Measurements from ENCODE around the gene MTR. TPM values are rescaled to one million over a fixed set of nuclear protein-coding genes. Genes with fewer than 3 reads are reported as not detected.

The MTR gene
- 10 to 100 TPM; 31.3 to 39.8 TPM for total RNA-seq

DNA sequence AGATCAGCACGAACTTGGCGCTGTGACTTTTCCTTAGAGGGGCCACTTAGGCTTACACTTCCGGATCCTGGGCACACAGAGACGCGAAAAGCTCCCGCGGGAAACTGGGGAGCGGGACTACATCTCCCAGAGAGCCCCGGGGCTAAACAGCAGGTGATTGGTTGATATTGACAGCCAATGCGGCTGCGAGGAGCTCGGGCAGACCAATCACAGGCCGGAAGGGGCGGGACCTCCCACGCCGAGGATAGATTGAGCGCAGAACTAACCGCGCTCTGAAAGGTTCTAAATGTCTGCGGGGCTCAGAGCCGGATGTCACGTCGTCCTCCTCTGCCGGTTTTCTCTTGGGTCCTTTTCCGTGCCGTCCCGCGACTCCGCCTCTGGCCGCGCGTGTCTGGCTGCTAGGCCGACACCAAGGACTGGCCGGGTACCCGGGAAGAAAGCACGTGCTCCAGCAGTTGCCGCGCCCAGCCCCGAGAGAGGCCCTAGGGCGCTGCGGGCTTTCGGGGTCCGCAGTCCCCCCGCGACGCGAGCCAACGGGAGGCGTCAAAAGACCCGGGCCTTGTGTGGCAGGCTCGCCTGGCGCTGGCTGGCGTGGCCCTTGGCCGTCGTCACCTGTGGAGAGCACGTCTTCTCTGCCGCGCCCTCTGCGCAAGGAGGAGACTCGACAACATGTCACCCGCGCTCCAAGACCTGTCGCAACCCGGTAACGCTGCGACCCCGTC, at the start of gene MTR:
TSS of gene MTR (plus strand) at position 258 of the 722 bp plus-strand sequence. CDS start at position 670, 412 bp downstream.
- Histone ChIP-seq H3K4me3 (peak within 1 kb of the TSS; percentile 95), H3K27ac (peak within 1 kb of the TSS; percentile 89 to 90), H3K9me3 (no peaks in the 10 kb centered on the region), H3K4me1 (ENCODE audit: control insufficient read depth in 1 of 2, low read depth in 2 of 2) (peaks cover 15 to 31% of the 10 kb centered on the region in 2 donors), H3K36me3 (no peaks in the 10 kb centered on the region), H3K27me3 (replicated peaks; ENCODE audit: insufficient read depth) (no peaks in the 10 kb centered on the region)
- ATAC-seq (ENCODE audit: insufficient number of reproducible peaks, low FRiP score, low read depth) (peak; percentile 100), DNase-seq (ENCODE audit: low spot score) (peak; percentile 98)
- TF ChIP-seq, protein P1, sequence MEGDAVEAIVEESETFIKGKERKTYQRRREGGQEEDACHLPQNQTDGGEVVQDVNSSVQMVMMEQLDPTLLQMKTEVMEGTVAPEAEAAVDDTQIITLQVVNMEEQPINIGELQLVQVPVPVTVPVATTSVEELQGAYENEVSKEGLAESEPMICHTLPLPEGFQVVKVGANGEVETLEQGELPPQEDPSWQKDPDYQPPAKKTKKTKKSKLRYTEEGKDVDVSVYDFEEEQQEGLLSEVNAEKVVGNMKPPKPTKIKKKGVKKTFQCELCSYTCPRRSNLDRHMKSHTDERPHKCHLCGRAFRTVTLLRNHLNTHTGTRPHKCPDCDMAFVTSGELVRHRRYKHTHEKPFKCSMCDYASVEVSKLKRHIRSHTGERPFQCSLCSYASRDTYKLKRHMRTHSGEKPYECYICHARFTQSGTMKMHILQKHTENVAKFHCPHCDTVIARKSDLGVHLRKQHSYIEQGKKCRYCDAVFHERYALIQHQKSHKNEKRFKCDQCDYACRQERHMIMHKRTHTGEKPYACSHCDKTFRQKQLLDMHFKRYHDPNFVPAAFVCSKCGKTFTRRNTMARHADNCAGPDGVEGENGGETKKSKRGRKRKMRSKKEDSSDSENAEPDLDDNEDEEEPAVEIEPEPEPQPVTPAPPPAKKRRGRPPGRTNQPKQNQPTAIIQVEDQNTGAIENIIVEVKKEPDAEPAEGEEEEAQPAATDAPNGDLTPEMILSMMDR (IDR thresholded peaks at IDR 0.05): no peak

DNA sequence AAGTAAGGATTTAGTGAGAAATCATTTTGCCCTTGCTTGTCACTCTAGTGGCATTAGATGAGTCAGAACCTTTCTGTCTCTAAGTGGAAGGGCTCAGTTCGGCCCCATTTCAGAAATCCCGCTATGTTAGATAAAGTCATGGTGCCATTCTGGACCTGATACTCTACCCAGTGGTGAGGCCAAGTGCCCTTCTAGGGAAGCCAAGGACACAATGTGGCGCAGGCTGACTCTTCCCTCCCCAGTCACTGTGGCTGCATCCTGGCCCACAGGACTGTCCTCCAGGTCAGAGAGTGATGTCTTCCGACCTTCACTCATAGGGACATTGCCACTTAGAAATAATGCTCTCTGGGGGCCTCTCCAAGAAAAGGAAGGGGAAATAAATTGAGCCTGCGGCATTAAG, 48.3 kb upstream of the MTR start:
- H3K4me1 ChIP-seq (ENCODE audit: control insufficient read depth in 1 of 2, low read depth in 2 of 2): no peaks in the 10 kb centered on the region
- peaks cover 44% of the 10 kb centered on the region for H3K36me3 ChIP-seq
- no peaks in the 10 kb centered on the region for H3K9me3 ChIP-seq
- TF ChIP-seq, protein P1 (IDR thresholded peaks at IDR 0.05): no peak
- DNase-seq (ENCODE audit: low spot score) (no peak), ATAC-seq (ENCODE audit: insufficient number of reproducible peaks, low FRiP score, low read depth) (no peak)
- H3K27ac ChIP-seq: no peak overlapping the region
- H3K4me3 ChIP-seq: no peak overlapping the region
- no peaks in the 10 kb centered on the region for H3K27me3 ChIP-seq (replicated peaks; ENCODE audit: insufficient read depth)

DNA sequence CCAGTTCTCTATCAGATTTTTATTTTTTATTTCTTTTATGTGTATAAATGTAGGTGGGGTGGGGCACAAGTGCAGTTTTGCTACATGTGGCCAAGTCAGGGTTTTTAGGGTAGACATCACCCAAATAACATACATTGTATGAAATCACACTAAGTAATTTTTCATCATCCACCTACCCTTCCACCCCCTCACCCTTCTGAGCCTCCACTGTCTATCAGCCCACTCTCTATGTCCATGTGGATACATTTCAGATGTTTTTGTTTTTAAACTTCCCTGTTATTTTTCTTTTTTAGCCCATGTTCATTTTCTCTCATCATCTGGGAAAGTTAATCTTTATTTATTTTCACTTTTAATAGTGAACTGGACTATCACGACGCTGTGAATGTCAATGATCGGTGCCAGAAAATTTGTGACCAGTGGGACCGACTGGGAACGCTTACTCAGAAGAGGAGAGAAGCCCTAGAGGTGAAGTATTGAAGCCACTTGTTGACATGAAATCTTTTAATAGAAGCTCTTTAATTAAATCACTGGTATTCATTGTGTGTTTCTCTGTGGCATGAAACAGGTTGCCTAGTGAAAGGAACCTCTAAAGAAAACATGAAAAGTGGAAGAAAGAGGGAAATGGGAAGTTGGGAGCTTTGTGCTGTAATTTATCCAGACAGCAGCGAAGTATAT, 47.6 kb upstream of the MTR start:
- H3K4me1 ChIP-seq (ENCODE audit: control insufficient read depth in 1 of 2, low read depth in 2 of 2): no peaks in the 10 kb centered on the region
- TF ChIP-seq, protein P1 (IDR thresholded peaks at IDR 0.05): no peak
- H3K4me3 ChIP-seq: no peak overlapping the region
- no peak for DNase-seq (ENCODE audit: low spot score)
- H3K27ac ChIP-seq: no peak overlapping the region
- H3K27me3 ChIP-seq (replicated peaks; ENCODE audit: insufficient read depth): no peaks in the 10 kb centered on the region
- H3K9me3 ChIP-seq: no peaks in the 10 kb centered on the region
- no peak for ATAC-seq (ENCODE audit: insufficient number of reproducible peaks, low FRiP score, low read depth)
- peaks cover 41% of the 10 kb centered on the region for H3K36me3 ChIP-seq

DNA sequence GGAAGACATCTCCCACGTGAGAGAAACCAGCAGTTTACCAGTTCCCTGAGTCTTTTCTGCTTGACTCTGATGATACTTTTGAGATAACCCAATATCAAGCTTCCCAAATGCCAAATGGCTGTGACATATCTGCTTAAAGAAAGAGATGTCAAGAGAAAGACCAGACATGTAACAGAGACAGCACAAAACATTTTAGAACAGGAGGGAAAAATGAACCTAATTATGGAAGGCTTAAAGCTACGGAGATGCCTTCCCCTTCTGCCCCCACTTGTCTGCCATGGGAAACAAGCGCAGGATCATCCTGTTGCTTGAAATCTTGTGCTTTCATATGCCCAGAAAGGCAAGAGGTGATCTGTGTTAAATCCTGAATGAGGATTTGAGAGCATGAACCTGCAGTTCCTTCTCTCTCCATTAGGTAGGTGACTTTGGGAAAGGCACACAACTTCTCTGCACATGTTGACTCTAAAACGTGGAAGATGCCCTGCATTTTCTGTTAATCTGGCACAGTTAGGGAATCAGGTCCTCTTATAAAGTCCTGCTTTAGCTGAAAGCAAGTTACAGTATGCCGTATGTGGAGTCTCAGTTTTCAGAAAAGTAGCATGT, 46.7 kb upstream of the MTR start:
- Histone ChIP-seq H3K27me3 (replicated peaks; ENCODE audit: insufficient read depth) (no peaks in the 10 kb centered on the region), H3K4me1 (ENCODE audit: control insufficient read depth in 1 of 2, low read depth in 2 of 2) (no peaks in the 10 kb centered on the region), H3K27ac (no peak overlapping the region), H3K9me3 (no peaks in the 10 kb centered on the region), H3K4me3 (no peak overlapping the region), H3K36me3 (peaks cover 38% of the 10 kb centered on the region)
- TF ChIP-seq, protein P1 (IDR thresholded peaks at IDR 0.05): peak; percentile 27
- DNase-seq (ENCODE audit: low spot score) (no peak), ATAC-seq (ENCODE audit: insufficient number of reproducible peaks, low FRiP score, low read depth) (no peak)

DNA sequence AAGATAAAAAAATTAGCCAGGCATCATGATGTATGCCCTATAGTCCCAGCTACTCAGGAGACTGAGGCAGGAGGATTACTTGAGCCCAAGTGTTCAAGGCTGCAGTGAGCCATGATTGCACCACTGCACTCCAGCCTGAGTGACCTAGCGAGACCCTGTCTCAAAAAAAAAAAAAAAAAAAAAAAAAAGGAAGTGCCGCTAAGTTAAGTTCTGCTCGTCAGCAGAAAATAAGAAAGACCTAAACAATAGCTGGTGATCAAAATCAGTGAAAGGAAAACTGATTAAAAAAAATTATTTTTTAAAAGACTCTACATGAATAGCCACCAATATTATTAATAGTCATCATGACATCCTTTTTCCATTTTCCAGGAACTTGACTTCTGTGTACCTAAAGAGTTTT, 44.2 kb upstream of the MTR start:
- Histone ChIP-seq H3K4me1 (ENCODE audit: control insufficient read depth in 1 of 2, low read depth in 2 of 2) (no peaks in the 10 kb centered on the region), H3K27ac (no peak overlapping the region), H3K4me3 (no peak overlapping the region), H3K9me3 (no peaks in the 10 kb centered on the region), H3K27me3 (replicated peaks; ENCODE audit: insufficient read depth) (no peaks in the 10 kb centered on the region), H3K36me3 (peaks cover 37% of the 10 kb centered on the region)
- ATAC-seq (ENCODE audit: insufficient number of reproducible peaks, low FRiP score, low read depth): no peak
- no peak for DNase-seq (ENCODE audit: low spot score)
- TF ChIP-seq, protein P1 (IDR thresholded peaks at IDR 0.05): no peak

Measured in thoracic aorta (tissue), 2 donors.